Esophagus squamous epithelium (tissue), 5 donors: ENCODE measurements around the gene HOXB4. TPM values are rescaled to one million over a fixed set of nuclear protein-coding genes. Genes with fewer than 3 reads are reported as not detected.

Experiments
- DNase-seq: peaks from one replicate; lab custom pipeline; 2025; lab: John Stamatoyannopoulos, UW
- H3K27ac ChIP-seq, 4 donors: fragments of 200-600 bp; sonication (generic); one replicate each; pipeline ENCODE4 v1.5.1; 2016 to 2019; ENCODE audit warnings: mild to moderate bottlenecking in 1 of 4
- H3K27me3 ChIP-seq, 4 donors: fragments of 200-600 bp; sonication (generic); 1 replicate in 3 of 4; 2 replicates in 1 of 4; pipeline versions ENCODE4 v1.5.1 to v1.6.0; 2017 to 2021; ENCODE audit warnings: antibody characterized with exemption in 1 of 4
- H3K36me3 ChIP-seq, 3 donors: fragments of 200-600 bp; sonication (generic); one replicate each; pipeline ENCODE4 v1.5.1; 2016 to 2019
- H3K4me1 ChIP-seq, 3 donors: fragments of 200-600 bp; sonication (generic); one replicate each; pipeline ENCODE4 v1.5.1; 2017 to 2019
- H3K4me3 ChIP-seq, 4 donors: fragments of 200-600 bp; sonication (generic); 1 replicate in 3 of 4; 2 replicates in 1 of 4; pipeline ENCODE4 v1.5.1; 2016 to 2019; ENCODE audit warnings: mild to moderate bottlenecking in 2 of 4, moderate library complexity in 1 of 4
- H3K9me3 ChIP-seq, 3 donors: fragments of 200-600 bp; sonication (generic); one replicate each; pipeline ENCODE4 v1.5.1; 2016 to 2019
- CTCF ChIP-seq, 6 experiments: fragments of 450-650 bp in 4 of 6; fragments of 200-600 bp in 2 of 6; sonication (generic) in 2 of 6; IDR thresholded peaks; one replicate each; pipeline ENCODE4 v1.5.1; 2016 to 2019; ENCODE audit warnings: antibody characterized with exemption in 6 of 6, mild to moderate bottlenecking in 4 of 6, moderate library complexity in 4 of 6
- POLR2A ChIP-seq, 4 donors: fragments of 450-650 bp; IDR thresholded peaks; one replicate each; pipeline ENCODE4 v1.6.1; 2017; ENCODE audit warnings: antibody characterized with exemption in 4 of 4, mild to moderate bottlenecking in 4 of 4, moderate library complexity in 3 of 4
- WGBS, 2 donors: methylation state at CpG; one replicate each; pipeline ENCODE4 v1.1.5; 2018; 5-methylcytosine and 5-hydroxymethylcytosine counted together
- intact Hi-C: fragments of 100-400 bp; cut with DNase I; formaldehyde crosslinking; loops from one replicate; pipeline ENCODE4 v1.15.0; 2022
- total RNA-seq, 4 donors: library from RNA; depleted of rRNA; stranded (reverse); fragments of >200 nt; gene quantifications; one replicate each; pipeline ENCODE4 v1.1.0, GENCODE V29; 2016
- donor health status: DM: yes; HTN: yes; CAD: no.

Gene HOXB4
- total RNA-seq, 4 donors from 2014 or later, result 0.27 to 2.9 (median 1.8) TPM

GRCh38 chr17:48621410-48622392, 43.6 kb upstream of the HOXB4 start:
- no peaks in the 10 kb centered on the region for H3K36me3 ChIP-seq
- TF ChIP-seq CTCF (IDR thresholded peaks at IDR 0.05) (no peak), POLR2A (IDR thresholded peaks at IDR 0.05) (no peak)
- 20 to 26% methylated on average over 17 to 25 of the region's 41 CpGs for WGBS, 2 donors
- H3K9me3 ChIP-seq, result no peaks in the 10 kb centered on the region
- H3K4me3 ChIP-seq, result no peak overlapping the region
- H3K4me1 ChIP-seq, result peaks cover 19 to 41% (median 21%) of the 10 kb centered on the region in 3 donors
- H3K27ac ChIP-seq, result no peak overlapping the region
- no peak for DNase-seq
- intact Hi-C loops, result no loop called here
- peaks cover 52 to 100% (median 74%) of the 10 kb centered on the region in 4 donors for H3K27me3 ChIP-seq

- no peak for DNase-seq
- H3K36me3 ChIP-seq, result no peaks in the 10 kb centered on the region
- no peak overlapping the region for H3K4me3 ChIP-seq
- intact Hi-C loops, result no loop called here
- no peak overlapping the region for H3K27ac ChIP-seq
- H3K9me3 ChIP-seq, result no peaks in the 10 kb centered on the region
- H3K4me1 ChIP-seq, result peaks cover 9 to 30% (median 10%) of the 10 kb centered on the region in 3 donors
- WGBS, 2 donors, result 31 to 36% methylated on average over 6 of the region's 6 CpGs
- peaks cover 49 to 100% (median 74%) of the 10 kb centered on the region in 4 donors for H3K27me3 ChIP-seq
- TF ChIP-seq POLR2A (IDR thresholded peaks at IDR 0.05), result no peak
- no peak for TF ChIP-seq CTCF (IDR thresholded peaks at IDR 0.05)
Measured at GRCh38 chr17:48620461-48621139, 42.5 kb upstream of the HOXB4 start.

DNA sequence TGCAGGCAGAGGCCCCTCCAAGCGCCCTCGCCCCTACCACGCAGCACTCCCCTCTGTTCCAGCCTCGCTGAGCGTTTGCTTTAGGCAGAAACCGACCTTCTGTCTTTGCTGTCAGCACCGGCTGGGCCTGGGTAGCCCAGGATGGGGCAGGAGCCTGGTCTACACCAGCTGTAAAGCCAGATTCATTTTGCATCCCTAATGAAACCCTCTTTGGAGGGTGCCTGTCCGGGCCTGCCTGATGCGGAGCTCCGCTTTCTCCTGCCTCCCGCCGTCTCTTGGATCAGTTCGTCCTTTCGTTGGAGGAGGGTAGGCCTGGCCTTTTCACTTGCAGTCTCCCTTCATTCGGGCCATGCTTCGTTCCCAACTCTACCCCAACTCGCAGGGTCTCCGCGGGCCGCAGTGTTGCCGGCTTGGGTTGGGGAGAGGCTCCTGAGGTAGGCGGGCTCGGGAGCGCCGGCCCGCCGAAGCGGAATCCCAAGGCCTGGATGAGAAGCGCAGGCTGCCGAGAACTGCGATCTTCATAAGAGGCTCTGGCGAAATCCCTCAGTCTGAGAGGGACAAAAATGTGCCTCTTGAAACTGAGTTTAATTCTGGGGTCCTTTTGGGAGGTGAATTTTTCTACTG, 41.8 kb upstream of the HOXB4 start:
- Histone ChIP-seq H3K27me3 (peaks cover 42 to 100% (median 79%) of the 10 kb centered on the region in 4 donors), H3K4me1 (peaks cover 3 to 23% (median 3%) of the 10 kb centered on the region in 3 donors), H3K27ac (no peak overlapping the region), H3K4me3 (no peak overlapping the region), H3K9me3 (no peaks in the 10 kb centered on the region), H3K36me3 (no peaks in the 10 kb centered on the region)
- intact Hi-C loops, result no loop called here
- no peak for DNase-seq
- TF ChIP-seq POLR2A (IDR thresholded peaks at IDR 0.05) (no peak), CTCF (IDR thresholded peaks at IDR 0.05) (no peak)
- WGBS, 2 donors, result 28 to 54% methylated on average over 3 to 7 of the region's 32 CpGs

DNA sequence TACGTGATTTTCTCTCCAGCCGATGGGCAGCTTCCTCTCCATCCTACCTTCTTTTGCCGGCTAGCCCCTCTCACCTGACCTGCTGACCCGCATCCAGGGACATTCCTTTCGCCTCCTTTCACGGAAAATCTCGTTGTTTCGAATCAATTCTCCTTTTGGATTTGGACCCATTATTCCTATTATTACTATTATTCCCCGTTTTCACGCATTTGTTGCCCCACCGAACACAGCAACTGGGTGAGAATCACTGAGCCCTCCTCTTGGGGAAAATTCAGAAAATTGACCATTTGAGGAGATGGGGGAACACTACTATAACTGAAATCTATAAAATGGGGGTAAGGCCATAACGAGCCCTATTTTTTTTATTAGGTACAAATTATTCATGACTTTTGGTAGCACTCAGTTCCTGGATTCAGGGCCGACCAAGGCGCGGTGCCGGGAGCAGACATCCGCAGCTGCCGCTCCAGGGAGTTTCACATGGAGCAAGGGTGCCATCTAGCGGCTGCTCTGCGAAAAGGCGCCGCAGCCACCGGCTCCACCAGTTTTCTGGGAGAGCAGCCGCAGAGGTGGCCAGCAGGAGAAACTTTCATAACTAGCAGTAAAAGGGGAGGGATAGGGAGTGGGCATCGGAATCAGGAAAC, 40.2 kb upstream of the HOXB4 start:
- Histone ChIP-seq H3K36me3 (no peaks in the 10 kb centered on the region), H3K27me3 (peaks cover 43 to 100% (median 80%) of the 10 kb centered on the region in 4 donors), H3K27ac (no peak overlapping the region), H3K4me3 (no peak overlapping the region), H3K4me1 (peaks cover 2 to 29% (median 10%) of the 10 kb centered on the region in 3 donors), H3K9me3 (no peaks in the 10 kb centered on the region)
- no peak for DNase-seq
- intact Hi-C loops, result no loop called here
- TF ChIP-seq CTCF (IDR thresholded peaks at IDR 0.05) (peak; percentile 94 to 98 (median 98)), POLR2A (IDR thresholded peaks at IDR 0.05) (no peak)
- 4 to 5% methylated on average over 24 to 25 of the region's 25 CpGs for WGBS, 2 donors
